ENCODE data around the gene EYA2.

DNA sequence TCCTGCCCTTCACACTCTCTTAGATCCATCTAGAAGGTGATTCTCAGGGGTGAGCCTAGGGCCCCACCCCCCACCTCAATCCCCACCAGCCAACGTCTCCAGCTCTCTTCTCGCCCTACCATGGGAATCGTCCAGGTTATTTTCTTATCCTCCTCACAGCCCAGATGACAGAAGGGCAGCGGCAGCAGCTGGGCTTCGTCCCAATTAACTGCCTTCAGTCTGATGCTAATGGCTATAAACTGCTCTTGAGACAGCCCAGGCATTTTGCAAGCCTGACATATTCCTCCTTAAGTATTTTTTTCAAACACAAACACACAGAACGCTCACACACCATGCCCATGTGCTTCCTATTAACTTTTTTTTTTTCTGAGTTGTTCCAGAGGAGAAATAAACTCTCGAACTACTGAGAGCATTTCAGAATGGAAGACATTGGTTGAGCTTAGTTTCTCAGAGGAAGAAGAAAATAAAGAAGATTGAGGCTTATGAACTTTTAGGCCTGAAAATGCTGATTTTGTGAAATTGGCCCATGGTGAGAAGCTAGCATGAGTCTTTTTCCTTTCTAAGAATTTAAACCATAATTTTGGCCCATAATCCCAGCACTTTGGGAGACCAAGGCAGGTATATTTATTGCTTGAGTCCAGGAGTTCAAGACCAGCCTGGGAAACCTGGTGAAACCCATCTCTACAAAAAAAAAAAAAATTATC is 124.6 kb downstream of the EYA2 start:
- TF ChIP-seq, protein P1, sequence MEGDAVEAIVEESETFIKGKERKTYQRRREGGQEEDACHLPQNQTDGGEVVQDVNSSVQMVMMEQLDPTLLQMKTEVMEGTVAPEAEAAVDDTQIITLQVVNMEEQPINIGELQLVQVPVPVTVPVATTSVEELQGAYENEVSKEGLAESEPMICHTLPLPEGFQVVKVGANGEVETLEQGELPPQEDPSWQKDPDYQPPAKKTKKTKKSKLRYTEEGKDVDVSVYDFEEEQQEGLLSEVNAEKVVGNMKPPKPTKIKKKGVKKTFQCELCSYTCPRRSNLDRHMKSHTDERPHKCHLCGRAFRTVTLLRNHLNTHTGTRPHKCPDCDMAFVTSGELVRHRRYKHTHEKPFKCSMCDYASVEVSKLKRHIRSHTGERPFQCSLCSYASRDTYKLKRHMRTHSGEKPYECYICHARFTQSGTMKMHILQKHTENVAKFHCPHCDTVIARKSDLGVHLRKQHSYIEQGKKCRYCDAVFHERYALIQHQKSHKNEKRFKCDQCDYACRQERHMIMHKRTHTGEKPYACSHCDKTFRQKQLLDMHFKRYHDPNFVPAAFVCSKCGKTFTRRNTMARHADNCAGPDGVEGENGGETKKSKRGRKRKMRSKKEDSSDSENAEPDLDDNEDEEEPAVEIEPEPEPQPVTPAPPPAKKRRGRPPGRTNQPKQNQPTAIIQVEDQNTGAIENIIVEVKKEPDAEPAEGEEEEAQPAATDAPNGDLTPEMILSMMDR (IDR thresholded peaks at IDR 0.05; ENCODE audit: low read depth, low read length, missing input control), result no peak
- no peak for TF ChIP-seq GABPA (IDR thresholded peaks at IDR 0.05 in 1 of 2, conservative IDR thresholded peaks at IDR 0.05 in 1 of 2)
- no peak for TF ChIP-seq RAD21 (IDR thresholded peaks at IDR 0.05)
- no peak for TF ChIP-seq SP1 (IDR thresholded peaks at IDR 0.05)
- no peak for TF ChIP-seq RXRA (IDR thresholded peaks at IDR 0.05)
- TF ChIP-seq HNF4A (conservative IDR thresholded peaks at IDR 0.05), result no peak
- TF ChIP-seq, protein P2, sequence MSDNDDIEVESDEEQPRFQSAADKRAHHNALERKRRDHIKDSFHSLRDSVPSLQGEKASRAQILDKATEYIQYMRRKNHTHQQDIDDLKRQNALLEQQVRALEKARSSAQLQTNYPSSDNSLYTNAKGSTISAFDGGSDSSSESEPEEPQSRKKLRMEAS (IDR thresholded peaks at IDR 0.05), result no peak
- TF ChIP-seq YY1 (IDR thresholded peaks at IDR 0.05), result no peak
- TF ChIP-seq EGR1 (IDR thresholded peaks at IDR 0.05; ENCODE audit: low read depth in 2 of 2), result no peak
- TF ChIP-seq, protein P3, sequence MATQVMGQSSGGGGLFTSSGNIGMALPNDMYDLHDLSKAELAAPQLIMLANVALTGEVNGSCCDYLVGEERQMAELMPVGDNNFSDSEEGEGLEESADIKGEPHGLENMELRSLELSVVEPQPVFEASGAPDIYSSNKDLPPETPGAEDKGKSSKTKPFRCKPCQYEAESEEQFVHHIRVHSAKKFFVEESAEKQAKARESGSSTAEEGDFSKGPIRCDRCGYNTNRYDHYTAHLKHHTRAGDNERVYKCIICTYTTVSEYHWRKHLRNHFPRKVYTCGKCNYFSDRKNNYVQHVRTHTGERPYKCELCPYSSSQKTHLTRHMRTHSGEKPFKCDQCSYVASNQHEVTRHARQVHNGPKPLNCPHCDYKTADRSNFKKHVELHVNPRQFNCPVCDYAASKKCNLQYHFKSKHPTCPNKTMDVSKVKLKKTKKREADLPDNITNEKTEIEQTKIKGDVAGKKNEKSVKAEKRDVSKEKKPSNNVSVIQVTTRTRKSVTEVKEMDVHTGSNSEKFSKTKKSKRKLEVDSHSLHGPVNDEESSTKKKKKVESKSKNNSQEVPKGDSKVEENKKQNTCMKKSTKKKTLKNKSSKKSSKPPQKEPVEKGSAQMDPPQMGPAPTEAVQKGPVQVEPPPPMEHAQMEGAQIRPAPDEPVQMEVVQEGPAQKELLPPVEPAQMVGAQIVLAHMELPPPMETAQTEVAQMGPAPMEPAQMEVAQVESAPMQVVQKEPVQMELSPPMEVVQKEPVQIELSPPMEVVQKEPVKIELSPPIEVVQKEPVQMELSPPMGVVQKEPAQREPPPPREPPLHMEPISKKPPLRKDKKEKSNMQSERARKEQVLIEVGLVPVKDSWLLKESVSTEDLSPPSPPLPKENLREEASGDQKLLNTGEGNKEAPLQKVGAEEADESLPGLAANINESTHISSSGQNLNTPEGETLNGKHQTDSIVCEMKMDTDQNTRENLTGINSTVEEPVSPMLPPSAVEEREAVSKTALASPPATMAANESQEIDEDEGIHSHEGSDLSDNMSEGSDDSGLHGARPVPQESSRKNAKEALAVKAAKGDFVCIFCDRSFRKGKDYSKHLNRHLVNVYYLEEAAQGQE (IDR thresholded peaks at IDR 0.05), result no peak
- TF ChIP-seq FOXA1 (IDR thresholded peaks at IDR 0.05), result no peak
